Testis (tissue), 3 donors: ENCODE measurements around the gene CPO. TPM values are rescaled to one million over a fixed set of nuclear protein-coding genes. Genes with fewer than 3 reads are reported as not detected.

Experiments
- DNase-seq: peaks from one replicate; pipeline ENCODE4 v3.0.0-alpha.2; 2019
- H3K27ac ChIP-seq, 2 donors: fragments of 200-600 bp; sonication (generic); one replicate each; pipeline ENCODE4 v1.5.1; 2019
- H3K27me3 ChIP-seq: fragments of 200-600 bp; sonication (generic); one replicate; pipeline ENCODE4 v1.5.1; 2019
- H3K36me3 ChIP-seq: fragments of 200-600 bp; sonication (generic); one replicate; pipeline ENCODE4 v1.5.1; 2017; ENCODE audit warnings: low read depth; ENCODE audit errors: missing control alignments
- H3K4me1 ChIP-seq: fragments of 200-600 bp; sonication (generic); one replicate; pipeline ENCODE4 v1.5.1; 2019
- H3K4me3 ChIP-seq, 2 donors: fragments of 200-600 bp; sonication (generic); one replicate each; pipeline ENCODE4 v1.5.1; 2017 to 2019
- H3K9me3 ChIP-seq: fragments of 200-600 bp; sonication (generic); one replicate; pipeline ENCODE4 v1.5.1; 2017
- CTCF ChIP-seq, 3 experiments: fragments of 450-650 bp in 2 of 3; fragments of 200-600 bp in 1 of 3; sonication (generic) in 1 of 3; IDR thresholded peaks; one replicate each; pipeline ENCODE4 v1.5.1; 2016 to 2019; ENCODE audit warnings: antibody characterized with exemption in 3 of 3, mild to moderate bottlenecking in 2 of 3, moderate library complexity in 1 of 3
- POLR2A ChIP-seq: fragments of 450-650 bp; IDR thresholded peaks from one replicate; pipeline ENCODE4 v1.6.1; 2017; ENCODE audit warnings: antibody characterized with exemption, mild to moderate bottlenecking, moderate library complexity
- WGBS, 2 donors: methylation state at CpG; one replicate each; pipeline ENCODE4 v1.1.5; 2018; 5-methylcytosine and 5-hydroxymethylcytosine counted together
- intact Hi-C: fragments of 100-400 bp; cut with DNase I; formaldehyde crosslinking; loops from one replicate; pipeline ENCODE4 v1.15.1; 2023; ENCODE audit warnings: low total_unique reads
- polyA plus RNA-seq: library from polyadenylated mRNA; stranded (reverse); fragments of 350-450 nt; fragmentation: Illumina TruSeq; extraction: RNeasy Lipid Tissue Mini Kit (QIAGEN cat#74804); gene quantifications from one replicate; pipeline ENCODE4 v1.2.3, GENCODE V29; 2014; ENCODE audit warnings: low read depth, low replicate concordance; ENCODE audit not compliant: insufficient read depth
- total RNA-seq, 2 donors: library from RNA; depleted of rRNA; stranded (reverse); fragments of >200 nt; gene quantifications; one replicate each; pipeline ENCODE4 v1.2.3, GENCODE V29; 2016

CPO gene
- total and polyA plus RNA-seq, 3 donors from 2014 or later, result 0.43 to 0.90 (median 0.71) TPM

- H3K36me3 ChIP-seq, result no peaks in the 10 kb centered on the region
- no peak for DNase-seq
- H3K4me1 ChIP-seq, result no peaks in the 10 kb centered on the region
- no peaks in the 10 kb centered on the region for H3K27me3 ChIP-seq
- no peaks in the 10 kb centered on the region for H3K9me3 ChIP-seq
- no peak overlapping the region for H3K4me3 ChIP-seq
- intact Hi-C loops, result no loop called here
- no peak overlapping the region for H3K27ac ChIP-seq
- 87 to 88% methylated on average over 7 of the region's 7 CpGs for WGBS, 2 donors
- TF ChIP-seq POLR2A, result no peak
- no peak for TF ChIP-seq CTCF (IDR thresholded peaks at IDR 0.05)
These were observed 31.5 kb downstream of the CPO start for GRCh38 chr2:206970589-206971360.

- Histone ChIP-seq H3K27ac (no peak overlapping the region), H3K4me3 (no peak overlapping the region), H3K9me3 (no peaks in the 10 kb centered on the region), H3K27me3 (no peaks in the 10 kb centered on the region), H3K4me1 (no peaks in the 10 kb centered on the region), H3K36me3 (no peaks in the 10 kb centered on the region)
- WGBS, 2 donors, result 88 to 92% methylated on average over 3 of the region's 3 CpGs
- no peak for DNase-seq
- TF ChIP-seq CTCF (IDR thresholded peaks at IDR 0.05) (no peak), POLR2A (no peak)
- intact Hi-C loops, result no loop called here
These were observed 32.5 kb downstream of the CPO start for GRCh38 chr2:206971805-206972204.

GRCh38 chr2:206974551-206974950 lies 35.2 kb downstream of the CPO start:
- no peak for TF ChIP-seq CTCF (IDR thresholded peaks at IDR 0.05)
- TF ChIP-seq POLR2A, result no peak
- intact Hi-C loops, result no loop called here
- no peaks in the 10 kb centered on the region for H3K36me3 ChIP-seq
- H3K27me3 ChIP-seq, result no peaks in the 10 kb centered on the region
- H3K4me1 ChIP-seq, result no peaks in the 10 kb centered on the region
- H3K9me3 ChIP-seq, result no peaks in the 10 kb centered on the region
- DNase-seq, result no peak
- WGBS, 2 donors, result 48 to 54% methylated on average over 2 of the region's 2 CpGs
- H3K27ac ChIP-seq, result no peak overlapping the region
- no peak overlapping the region for H3K4me3 ChIP-seq

- H3K27me3 ChIP-seq, result no peaks in the 10 kb centered on the region
- H3K9me3 ChIP-seq, result no peaks in the 10 kb centered on the region
- intact Hi-C loops, result no loop called here
- no peak for DNase-seq
- no peak overlapping the region for H3K4me3 ChIP-seq
- no peak overlapping the region for H3K27ac ChIP-seq
- H3K36me3 ChIP-seq, result no peaks in the 10 kb centered on the region
- WGBS, 2 donors, result 86 to 88% methylated on average over 5 of the region's 5 CpGs
- TF ChIP-seq POLR2A (no peak), CTCF (IDR thresholded peaks at IDR 0.05) (no peak)
- H3K4me1 ChIP-seq, result peaks cover 5% of the 10 kb centered on the region
These were observed 39.4 kb downstream of the CPO start for GRCh38 chr2:206978746-206979145.

GRCh38 chr2:206979365-206979764 lies 40.0 kb downstream of the CPO start:
- WGBS, 2 donors, result 94 to 100% methylated on average over 3 of the region's 3 CpGs
- Histone ChIP-seq H3K27ac (no peak overlapping the region), H3K4me3 (no peak overlapping the region), H3K9me3 (no peaks in the 10 kb centered on the region), H3K4me1 (peaks cover 5% of the 10 kb centered on the region), H3K27me3 (no peaks in the 10 kb centered on the region), H3K36me3 (no peaks in the 10 kb centered on the region)
- DNase-seq, result no peak
- no peak for TF ChIP-seq POLR2A
- no peak for TF ChIP-seq CTCF (IDR thresholded peaks at IDR 0.05)
- intact Hi-C loops, result no loop called here
